GM19438 (cell line): ENCODE results near the gene BRK1.
"Not testable (repeated sequence)": the region's sequence is repeated elsewhere in the genome, so short reads cannot be mapped to it uniquely, and the experiment has no call there.

Experiments
- ATAC-seq: cut with Tn5 transposase; IDR thresholded peaks from one replicate; pipeline ENCODE4 v1.9.1; 2021; ENCODE audit warnings: low read depth; ENCODE audit not compliant: unreplicated experiment

BRK1 gene

DNA sequence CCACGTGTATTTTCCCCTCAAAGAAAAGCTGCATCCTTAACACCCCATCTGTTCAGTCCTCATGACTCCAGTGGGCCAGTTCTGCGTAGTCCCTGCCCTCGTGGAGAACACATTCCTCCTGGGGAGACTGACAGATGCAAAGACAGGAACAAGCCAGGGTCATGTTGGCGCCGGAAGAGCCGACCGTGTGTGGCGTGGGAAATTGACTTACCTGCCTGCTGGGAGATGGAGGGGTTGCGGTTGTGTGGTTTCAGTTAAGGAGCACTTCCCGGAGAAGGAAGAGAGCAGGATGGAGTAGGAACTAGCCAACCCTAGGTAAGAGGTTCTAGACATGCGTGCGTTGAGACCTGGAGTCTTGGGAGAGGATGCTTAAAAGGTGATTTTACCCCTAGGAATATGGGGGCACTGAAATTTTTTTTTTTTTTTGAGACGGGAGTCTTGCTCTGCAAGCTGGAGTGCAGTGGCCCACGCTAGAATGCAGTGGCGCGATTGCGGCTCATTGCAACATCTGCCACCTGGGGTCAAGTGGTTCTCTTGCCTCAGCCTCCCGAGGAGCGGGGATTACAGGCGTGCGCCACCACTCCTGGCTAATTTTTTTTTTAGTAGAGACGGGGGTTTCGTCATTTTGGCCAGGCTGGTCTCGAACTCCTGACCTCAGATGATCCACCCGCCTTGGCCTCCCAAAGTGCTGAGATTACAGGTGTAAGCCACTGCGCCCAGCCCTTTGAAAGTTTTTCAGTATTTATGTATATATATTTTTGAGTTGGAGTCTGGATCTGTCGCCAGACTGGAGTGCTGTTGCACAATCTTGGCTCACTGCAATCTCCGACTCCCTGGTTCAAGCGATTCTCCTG lies 27.5 kb downstream of the BRK1 start:
- no peak for ATAC-seq

DNA sequence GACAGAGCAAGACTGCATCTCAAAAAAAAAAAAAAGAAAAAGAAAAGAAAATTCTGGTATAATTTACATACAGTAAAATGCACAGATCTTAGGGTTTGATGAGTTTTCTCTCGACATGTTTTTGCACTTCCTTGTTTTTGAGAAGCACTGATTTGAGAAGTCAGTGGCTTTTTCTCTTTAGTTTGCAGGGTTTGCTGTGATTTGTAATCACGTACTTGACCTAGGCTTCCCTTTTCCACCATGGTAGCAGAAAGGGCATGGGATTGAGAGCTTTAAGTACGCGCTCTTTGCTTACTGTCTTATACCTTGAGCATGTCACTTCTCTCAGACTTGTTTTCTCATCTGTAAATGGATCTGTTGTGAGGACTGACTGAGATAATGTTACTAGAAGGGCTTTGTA lies 30.2 kb downstream of the BRK1 start:
- no peak for ATAC-seq

DNA sequence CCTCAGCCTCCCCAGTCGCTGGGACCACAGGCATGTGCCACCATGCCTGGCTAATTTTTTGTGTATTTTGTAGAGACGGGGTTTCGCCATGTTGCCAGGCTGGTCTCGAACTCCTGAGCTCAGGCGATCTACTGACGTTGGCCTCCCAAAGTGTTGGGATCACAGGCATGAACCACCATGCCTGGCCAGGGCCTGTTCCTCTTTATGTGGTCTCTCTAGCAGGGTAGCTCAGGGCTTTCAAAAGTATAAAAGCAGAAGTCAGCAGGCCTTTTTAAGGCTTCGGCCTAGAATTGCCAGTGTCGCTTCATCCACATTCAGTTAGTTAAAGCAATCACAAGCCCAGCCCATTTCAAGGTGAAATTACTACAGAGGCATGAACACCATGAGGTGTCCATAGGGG lies 33.8 kb downstream of the BRK1 start:
- no peak for ATAC-seq

DNA sequence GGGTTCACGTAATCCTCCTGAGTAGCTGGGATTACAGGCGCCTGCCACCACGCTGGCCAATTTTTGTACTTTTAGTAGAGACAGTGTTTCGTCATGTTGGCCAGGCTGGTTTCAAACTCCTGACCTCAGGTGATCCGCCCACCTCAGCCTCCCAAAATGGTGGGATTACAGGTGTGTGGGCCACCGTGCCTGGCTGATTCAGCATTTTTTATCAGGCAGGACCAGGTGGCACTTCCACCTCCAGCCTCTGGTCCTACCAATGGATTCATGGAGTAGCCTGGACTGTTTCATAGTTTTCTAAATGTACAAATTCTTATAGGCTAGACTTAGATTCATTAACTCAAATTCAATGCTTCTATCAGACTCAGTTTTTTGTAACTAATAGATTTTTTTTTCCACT lies 35.5 kb downstream of the BRK1 start:
- ATAC-seq = no peak

DNA sequence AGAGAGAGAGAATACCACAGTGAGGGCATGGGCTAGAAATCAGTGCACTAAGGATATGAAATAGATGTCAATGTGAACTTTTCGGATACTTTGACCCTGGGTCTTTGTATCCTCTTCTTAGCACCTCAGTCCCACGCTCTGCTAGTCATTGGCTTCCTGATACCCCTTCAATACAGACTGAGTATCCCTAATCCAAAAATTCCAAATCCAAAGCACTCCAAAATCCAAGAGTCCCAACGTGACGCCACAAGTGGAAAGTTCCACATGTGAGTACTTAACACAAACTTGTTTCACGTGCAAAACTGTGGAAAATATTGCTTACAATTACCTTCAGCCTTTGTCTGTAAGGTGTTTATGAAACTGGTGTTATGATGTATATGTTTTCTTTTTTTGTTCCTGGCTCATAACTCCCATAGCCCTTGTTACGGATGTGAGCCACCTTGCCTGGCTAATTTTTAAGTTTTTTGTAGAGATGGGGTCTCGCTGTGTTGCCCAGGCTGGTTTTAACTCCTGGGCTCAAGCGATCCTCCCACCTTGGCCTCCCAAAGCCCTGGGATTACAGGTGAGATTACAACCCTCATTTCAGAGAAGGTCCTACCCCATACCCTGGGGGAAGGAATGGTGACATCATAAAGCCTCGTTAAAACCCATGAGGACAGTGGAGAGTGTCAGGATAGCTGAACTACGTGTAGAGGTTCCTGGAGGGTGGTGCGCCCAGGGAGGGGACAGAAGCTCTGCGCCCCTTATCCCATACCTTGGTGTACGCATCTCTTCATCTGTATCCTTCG lies 39.1 kb downstream of the BRK1 start:
- ATAC-seq = no peak

DNA sequence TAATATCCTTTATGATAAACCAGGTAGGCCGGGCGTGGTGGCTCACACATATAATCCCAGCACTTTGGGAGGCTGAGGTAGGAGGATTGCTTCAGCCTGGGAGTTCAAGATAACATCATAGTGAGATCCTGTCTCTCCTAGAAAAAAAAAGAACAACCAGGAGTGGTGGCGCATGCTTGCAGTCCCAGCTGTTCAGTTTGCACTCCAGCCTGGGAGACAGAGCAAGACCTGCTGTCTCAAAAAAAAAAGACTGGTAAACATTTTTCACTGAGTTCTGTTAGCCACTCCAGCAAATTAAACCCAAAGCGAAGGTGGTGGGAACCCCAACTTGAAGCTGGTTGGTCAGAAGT lies 39.6 kb downstream of the BRK1 start:
- no peak for ATAC-seq

DNA sequence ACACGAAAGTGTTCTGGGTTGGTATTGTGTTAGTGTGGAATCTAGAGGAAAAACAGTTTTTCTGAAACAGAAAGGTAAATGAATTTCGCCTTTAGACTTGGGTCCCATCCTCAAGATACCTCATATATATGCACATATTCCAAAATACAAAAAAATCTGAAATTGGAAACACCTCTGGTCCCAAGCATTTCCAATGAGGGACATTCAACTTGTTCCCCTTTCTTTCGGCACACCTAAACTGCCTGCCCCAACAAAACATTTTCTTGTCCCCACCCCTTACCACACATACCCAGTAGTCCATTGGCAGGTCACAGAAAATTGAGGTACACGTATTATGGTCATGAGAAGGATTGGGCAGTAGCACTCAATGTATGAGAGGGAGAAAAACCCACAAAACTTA lies 40.2 kb downstream of the BRK1 start:
- no peak for ATAC-seq

DNA sequence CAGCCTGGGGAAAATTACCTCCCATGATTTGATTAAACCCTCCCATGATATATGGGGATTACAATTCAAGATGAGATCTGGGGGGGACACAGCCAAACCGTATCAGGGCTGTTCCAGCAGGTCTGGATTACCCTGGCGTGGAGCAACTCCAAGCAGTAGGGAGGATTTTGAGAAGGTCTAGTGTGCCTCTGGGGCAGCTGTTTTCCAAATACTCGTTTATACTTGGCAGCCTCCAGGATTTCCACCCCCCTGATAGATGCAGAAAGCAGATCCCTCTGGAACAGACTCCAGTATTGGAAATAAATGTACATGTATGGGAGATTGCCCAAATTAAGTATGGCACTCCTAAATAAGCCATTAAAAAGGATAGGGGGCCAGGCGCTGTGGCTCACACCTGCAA lies 41.6 kb downstream of the BRK1 start:
- ATAC-seq = no peak

DNA sequence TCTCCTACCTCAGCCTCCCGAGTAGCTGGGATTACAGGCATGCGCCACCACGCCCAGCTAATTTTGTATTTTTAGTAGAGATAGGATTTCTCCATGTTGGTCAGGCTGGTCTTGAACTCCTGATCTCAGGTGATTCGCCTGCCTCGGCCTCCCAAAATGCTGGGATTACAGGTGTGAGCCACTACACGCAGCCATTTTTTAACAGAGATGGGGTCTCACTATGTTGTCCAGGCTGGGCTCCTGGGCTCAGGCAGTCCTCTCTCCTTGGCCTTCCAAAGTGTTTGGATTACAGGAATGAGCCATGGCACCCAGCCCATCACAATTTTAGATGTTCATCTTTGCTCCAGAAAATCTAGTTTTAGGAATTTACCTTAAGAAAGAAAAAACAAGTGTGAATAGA lies 43.1 kb downstream of the BRK1 start:
- ATAC-seq = not testable (repeated sequence)

DNA sequence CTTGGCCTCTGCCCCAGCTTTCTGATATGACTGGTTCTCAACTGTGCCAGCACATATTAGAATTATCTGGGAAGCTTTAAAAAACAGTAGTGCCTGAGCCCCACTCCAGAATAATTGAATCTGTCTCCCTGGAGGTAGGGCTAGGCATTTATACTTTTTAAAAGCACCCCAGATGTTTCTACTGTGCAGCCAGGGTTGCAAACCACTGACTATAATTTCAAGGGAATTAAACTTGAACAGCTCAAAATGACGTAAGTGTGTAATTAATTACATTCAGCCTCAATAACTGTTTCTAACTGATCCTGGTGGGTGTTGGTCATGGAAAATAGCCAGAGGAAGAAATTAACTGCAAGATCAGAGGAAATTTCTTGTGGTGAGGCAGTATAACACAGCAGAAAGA lies 44.9 kb downstream of the BRK1 start:
- no peak for ATAC-seq

DNA sequence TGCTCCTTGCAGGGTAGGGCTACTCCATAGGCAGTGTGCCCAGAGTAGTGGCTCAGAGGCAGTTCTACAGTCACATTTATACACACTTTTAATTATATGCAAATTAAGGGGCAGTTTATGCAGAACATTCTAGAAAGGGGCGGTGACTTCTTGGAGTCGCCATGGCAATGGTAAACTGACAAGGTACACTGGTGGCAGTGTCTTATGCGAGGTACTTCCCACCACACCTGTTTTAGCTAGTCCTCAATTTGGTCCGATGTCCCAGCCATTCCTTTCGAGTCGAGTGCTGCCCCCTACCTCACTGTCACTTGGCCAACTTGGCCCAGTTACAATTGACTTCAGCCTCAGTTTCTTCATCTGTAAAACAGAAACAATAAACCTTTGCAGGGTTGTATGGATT lies 45.5 kb downstream of the BRK1 start:
- no peak for ATAC-seq

DNA sequence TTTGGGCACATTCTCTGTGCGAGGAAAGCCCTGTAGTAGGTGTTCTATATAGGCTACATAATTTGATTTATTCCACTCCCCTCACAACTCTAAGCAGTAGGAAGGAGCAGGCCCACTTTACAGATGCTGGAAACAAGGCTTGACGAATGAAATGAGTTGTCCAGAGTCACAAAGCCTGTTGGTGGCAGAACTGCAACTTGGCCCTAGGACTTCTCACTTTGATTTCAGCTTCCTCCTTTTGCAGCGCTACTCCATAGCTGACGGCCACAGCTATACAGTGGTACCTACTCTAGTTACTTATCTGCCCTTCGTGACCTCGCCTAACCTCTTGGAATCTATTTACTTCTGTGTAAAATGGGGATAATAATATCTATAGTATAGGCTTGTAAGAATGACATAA lies 46.7 kb downstream of the BRK1 start:
- no peak for ATAC-seq

DNA sequence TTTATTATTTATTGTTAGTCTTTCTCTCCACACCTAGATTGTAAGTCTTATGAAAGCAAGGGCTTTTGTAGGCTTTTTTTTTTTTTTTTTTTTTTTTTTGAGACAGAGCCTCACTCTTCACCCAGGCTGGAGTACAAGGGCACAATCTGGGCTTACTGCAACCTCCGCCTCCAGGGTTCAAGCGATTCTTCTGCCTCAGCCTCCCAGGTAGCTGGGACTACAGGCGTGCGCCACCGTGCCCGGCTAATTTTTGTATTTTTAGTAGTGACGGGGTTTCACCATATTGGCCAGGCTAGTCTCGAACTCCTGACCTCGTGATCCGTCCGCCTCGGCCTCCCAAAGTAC lies 48.7 kb downstream of the BRK1 start:
- ATAC-seq = not testable (repeated sequence)

DNA sequence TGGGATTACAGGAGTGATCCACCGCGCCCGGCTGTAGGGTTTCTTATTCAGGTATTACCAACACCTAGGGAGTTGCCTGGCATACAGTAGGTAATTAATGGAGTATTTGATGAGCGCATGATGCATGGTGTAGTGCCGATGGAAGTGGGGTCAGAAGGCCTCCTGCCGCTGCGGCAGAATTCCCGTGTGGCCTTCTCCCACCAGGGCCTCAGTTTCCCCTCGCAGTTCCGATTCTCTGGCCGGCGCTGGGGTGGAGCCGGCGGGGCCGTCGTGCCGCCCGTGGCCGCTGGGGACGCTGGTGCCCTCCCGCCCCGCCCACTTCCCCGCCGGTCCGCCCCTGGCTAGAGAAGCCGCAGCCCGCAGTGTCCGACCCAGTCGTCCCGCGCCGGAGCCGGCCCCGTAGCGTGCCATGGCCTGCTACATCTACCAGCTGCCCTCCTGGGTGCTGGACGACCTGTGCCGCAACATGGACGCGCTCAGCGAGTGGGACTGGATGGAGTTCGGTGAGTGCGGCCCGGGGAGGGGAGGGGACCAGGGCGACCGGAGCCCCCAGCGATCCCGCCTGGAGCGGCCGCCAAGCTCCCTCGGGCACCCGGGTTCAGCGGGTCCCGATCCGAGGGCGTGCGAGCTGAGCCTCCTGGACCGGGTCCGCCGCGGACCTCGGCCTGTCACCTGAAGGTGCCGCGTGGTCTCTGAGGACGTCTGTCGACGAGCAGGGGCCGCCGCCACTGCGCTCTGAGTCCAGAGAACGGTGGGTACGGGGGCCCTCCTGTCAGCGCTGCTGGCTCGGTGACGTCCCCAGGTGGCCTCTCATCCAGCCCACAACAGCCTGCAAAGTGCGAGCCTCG lies 49.3 kb downstream of the BRK1 start, which contains the start of gene IRAK2:
TSS of gene IRAK2 (plus strand) at position 374 of the 848 bp plus-strand sequence. CDS start at position 410, 36 bp downstream.
- peak; percentile 83 for ATAC-seq

DNA sequence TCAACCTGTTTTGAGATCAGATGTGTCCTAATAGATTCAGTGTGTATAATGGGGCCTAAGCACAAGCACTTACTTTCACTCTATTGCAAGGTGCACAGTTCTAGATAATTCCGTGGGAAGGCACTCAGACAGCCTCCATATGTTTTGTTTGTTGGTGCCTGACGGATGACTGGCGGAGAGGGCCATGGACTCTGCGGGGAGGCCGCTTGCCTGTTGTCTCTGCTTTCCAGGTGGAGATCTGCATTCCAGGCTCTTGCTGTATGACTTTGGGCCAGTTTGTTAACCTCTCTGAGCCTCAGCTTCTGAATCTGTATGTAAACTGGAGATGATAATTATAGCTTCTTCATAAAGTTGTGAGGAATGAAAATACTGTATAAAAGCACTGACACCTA lies 50.7 kb downstream of the BRK1 start:
- no peak for ATAC-seq

DNA sequence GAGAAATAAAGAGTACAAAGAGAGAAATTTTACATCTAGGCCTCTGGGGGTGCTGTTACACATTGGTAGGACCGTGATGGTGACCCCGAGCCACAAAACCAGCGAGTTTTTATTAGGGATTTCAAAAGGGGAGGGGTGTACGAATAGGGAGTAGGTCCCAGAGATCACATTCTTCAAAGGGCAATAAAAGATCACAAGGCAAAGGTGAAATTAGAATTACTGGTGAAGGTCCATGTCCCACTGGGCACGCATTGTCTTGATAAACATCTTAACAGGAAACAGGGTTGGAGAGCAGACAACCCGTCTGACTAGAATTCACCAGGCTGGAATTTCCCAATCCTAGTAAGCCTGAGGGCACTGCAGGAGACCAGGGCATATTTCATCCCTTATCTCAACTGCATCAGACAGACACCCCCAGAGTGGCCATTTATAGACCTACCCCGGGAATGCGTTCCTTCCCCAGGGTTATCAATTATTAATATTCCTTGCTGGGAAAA lies 53.6 kb downstream of the BRK1 start:
- ATAC-seq = no peak

DNA sequence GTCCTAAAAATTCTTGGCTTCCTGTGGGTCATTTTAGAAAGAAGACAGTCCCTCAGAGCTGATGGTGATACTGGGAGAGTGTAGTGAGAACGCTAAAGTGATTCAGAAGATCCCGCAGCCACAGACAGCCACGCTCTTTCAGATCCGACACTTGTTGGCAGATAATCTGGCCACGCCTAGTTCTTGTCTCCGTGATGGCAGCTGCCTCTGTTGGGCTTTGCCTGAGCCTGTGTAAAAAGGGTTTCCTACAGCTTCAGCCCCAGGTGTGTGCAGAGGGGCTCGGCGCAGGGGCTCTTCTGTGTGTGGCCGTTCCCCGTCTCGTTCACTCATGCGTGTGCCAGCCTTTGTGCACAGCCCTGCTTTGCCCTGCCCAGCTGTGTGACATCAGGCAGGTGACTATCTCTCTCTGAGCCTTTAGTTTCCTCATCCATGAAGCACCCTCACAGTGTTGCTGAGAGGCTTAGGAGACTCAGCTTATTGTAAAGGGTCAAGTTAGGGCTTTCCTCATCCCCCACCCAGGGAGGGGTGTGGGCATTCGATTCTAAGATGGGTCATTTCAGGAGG lies 55.5 kb downstream of the BRK1 start:
- no peak for ATAC-seq

DNA sequence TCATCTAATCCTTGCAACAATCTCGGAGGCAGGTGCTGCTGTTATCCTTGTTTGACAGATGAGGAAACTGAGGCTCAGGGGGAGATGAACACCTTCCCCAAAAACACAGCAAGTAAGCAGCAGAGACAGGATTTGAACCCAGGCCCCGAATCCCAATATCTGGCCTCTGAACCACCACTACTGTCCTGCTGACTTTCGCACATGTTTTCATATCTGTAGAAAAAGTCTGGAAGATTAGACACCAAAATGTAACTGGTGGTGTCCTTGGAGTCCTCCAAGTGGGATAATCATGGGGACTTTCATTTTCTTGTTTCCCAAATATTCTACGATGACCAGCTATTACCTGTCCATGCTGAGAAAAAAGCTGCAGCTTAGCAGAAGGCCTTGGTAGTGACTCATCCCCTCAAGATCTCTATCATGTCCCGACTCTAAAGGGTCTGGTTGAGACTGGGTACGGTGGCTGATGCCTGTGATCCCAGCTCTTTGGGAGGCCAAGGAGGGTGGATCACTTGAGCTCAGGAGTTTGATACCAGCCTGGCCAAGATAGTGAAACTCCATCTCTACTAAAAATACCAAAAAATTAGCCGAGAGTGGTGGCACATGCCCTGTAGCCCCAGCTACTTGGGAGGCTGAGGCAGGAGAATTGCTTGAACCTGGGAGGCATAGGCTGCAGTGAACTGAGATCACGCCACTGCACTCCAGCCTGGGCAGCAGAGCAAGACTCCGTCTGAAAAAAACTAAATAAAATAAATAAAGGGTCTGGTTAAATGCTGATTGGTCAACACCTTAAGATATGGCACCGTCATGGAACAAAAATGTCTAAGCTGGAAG lies 57.8 kb downstream of the BRK1 start:
- ATAC-seq = no peak

DNA sequence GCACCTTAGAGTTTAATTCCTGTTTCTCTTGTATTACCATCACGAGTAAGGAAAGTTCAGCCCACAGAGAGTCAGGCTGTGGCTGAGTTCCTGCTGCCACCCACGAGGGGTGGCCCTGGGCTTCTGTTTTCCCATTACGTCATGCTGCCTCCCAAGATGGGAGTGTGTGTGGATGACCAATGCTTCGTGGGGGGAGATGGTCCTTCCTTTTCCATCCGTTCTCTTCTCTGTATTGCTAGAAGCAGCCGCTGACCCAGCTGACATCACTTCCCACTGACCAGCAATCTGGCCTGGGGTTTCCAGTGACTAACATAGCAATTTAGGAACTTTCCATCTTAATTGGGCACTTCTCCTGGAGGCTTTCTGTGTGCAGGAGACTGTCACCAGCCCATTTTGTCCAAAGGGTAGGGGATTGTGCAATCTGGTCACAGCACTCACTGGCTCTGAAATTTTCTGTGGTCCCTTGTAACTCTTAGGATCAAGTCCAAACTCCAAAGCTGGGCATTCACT lies 58.5 kb downstream of the BRK1 start:
- no peak for ATAC-seq

DNA sequence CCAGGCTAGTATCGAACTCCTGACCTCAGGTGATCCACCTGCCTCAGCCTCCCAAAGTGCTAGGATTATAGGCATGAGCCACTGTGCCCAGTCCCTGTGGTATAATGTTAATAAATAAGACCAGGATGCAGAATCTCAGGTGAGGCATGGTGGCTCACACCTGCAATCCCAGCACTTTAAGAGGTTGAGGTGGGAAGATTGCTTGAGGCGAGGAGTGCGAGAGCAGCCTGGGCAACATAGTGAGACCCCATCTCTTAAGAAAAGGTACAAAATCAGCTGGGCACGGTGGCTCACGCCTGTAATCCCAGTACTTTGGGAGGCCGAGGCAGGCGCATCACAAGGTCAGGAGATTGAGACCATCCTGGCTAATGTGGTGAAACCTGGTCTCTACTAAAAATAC lies 59.9 kb downstream of the BRK1 start:
- not testable (repeated sequence) for ATAC-seq
